GM19240 (cell line): Measurements from ENCODE around the gene PTMS.

Experiments
- DNase-seq: peaks from one replicate; pipeline ENCODE4 v3.0.0; 2011; ENCODE audit warnings: low spot score; ENCODE audit not compliant: insufficient read length

PTMS gene

GRCh38 chr12:6787309-6787708 lies 21.1 kb downstream of the PTMS start:
- no peak for DNase-seq

- DNase-seq = no peak
Measured at GRCh38 chr12:6788972-6789924, 23.1 kb downstream of the PTMS start, which contains the start of gene CD4. CD4 (plus strand) TSS chr12:6789528; CDS start chr12:6800139, 10,611 bp downstream.

GRCh38 chr12:6790496-6791150 lies 24.5 kb downstream of the PTMS start:
- no peak for DNase-seq

DNA sequence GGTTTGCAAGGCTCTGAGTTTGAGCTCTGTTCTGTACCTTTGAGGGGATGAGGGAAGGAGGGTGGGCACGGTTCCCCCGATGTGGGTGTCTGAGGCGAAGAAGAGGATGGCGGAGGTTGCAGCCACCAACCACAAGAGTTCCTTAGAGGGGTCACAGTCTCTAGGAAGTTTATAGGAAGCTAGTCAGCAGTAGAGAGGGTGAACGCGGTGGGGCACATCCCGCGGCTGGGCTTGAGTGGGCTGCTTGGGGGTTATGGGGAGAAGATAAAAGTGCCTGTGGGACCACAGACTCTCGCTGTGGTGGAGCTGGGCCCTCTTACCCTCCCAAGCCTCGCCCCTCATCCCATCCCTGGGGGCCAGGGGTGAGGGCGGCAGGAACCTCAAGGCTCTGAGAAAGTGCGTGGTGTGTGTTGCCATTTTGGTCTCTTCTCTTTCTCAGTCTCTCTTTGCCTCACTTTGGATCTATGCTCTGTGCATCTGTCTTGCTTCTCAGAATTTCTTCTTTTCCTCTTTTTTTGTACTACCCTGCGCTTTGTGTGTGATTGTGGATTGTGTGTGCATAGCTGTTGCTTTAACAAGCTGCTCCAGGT lies 25.9 kb downstream of the PTMS start:
- DNase-seq = no peak

- DNase-seq = no peak
Measured at GRCh38 chr12:6792522-6793201, 26.5 kb downstream of the PTMS start.

DNA sequence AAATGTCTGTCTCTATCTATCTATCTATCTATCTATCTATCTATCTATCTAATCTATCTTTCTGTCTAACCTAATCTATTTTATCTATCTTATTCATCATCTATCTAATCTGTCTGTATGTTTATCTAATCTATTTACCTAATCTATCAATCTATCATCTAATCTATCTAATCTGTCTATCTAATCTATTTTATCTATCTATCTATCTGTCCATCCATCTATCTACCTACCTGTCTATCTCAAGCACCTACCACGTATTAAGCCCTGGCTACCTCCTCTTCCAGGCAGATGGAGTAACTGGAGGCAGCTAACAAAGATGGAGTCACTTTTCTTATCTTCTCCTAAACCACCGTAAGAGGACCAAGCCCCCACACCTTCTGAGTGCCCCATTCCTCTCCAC lies 28.9 kb downstream of the PTMS start:
- DNase-seq = no peak

GRCh38 chr12:6796576-6796975 lies 30.4 kb downstream of the PTMS start:
- DNase-seq = no peak

DNA sequence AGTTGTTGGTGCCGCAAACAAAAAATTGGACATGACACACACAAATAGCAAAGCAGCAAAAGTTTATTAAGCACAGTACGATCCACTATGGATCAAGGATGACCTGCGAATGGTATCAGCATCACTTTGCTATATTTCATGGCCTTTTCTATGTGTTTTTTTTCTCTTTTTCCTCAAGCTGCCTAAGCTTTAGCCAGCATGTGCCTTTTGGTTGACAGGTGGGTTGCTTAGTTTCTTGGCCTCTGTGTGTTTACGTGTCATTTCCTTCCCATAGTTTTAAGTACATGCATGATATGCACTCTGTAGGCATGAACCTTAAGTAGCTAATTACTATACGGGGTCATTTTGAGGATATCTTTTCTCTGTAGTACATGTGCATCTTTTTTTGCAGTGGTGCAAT lies 33.0 kb downstream of the PTMS start:
- DNase-seq = no peak

DNA sequence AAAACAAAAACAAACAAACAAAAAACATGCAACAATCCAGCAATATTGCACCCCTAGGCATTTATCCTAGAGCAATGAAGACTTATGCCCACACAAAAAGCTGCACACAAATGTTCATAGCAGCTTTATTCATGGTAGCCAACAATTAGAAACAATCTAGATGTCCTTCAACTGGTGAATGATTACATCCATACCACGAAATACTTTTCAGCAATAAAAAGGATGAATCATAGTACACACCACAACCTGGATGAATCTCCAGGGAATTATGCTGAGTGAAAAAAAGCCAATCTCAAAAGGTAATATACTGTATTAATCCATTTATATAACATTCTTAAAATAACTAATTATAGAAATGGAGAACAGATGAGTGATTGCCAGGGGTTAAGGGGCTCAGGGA lies 41.0 kb downstream of the PTMS start:
- no peak for DNase-seq

DNA sequence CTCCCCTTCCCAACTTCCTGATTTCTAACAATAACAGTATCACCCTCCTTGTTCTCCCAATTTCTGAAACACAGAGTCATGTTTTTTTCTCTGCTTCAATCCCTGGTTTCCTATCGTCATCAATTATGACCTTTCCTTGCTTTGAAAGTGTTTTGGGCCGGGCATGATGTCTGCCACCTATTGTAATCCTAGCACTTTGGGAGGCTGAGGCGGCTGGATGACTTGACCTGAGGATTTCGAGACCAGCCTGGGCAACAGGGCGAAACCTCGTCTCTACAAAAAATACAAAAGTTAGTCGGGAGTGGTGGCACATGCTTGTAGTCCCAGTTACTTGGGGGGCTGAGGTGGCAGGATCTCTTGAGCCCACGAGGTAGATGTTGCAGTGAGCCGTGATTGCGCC lies 42.9 kb downstream of the PTMS start:
- DNase-seq = no peak

- DNase-seq = no peak
Measured at GRCh38 chr12:6810758-6811157, 44.6 kb downstream of the PTMS start.

DNA sequence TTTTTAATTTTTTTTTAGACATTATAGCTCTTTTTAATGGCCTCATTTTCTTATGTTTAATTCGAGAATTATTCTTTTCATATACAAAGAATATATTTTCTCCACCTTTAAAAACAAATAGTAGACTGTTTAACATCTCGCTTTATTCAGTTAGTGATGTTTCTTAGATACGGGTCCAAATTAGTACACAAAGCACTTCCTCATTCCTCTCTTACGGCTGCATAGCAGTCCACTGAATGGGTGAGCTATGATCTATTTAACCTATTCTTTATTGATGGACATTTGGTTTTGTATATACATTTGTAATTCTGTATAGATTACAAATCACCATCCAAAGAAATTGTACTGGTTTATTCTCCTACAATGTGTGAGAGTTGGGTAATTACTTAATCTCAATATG lies 47.2 kb downstream of the PTMS start:
- DNase-seq = no peak

- DNase-seq = no peak
Measured at GRCh38 chr12:6816598-6816997, 50.4 kb downstream of the PTMS start.

- DNase-seq = no peak
Measured at GRCh38 chr12:6817098-6817497, 50.9 kb downstream of the PTMS start.

- DNase-seq = no peak
Measured at GRCh38 chr12:6817662-6818157, 51.5 kb downstream of the PTMS start.

GRCh38 chr12:6818222-6818621 lies 52.1 kb downstream of the PTMS start:
- no peak for DNase-seq

DNA sequence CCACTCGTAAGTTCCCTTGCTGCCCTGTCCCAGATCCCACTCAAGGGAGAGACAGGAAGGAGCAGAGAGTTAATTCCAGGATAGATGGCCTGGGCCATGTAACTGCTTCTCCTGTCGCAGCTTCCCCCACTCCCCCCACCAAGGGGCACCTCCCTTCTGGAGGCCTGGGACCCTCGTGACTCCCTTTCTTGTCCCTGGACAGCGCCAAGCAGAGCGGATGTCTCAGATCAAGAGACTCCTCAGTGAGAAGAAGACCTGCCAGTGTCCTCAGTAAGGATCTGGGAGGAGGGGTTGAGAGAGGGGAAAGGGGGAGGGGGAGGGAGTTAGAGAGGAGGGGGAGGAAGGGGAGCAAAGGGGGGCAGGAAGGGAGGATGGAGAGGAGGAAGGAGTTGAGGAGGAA lies 52.5 kb downstream of the PTMS start:
- no peak for DNase-seq

DNA sequence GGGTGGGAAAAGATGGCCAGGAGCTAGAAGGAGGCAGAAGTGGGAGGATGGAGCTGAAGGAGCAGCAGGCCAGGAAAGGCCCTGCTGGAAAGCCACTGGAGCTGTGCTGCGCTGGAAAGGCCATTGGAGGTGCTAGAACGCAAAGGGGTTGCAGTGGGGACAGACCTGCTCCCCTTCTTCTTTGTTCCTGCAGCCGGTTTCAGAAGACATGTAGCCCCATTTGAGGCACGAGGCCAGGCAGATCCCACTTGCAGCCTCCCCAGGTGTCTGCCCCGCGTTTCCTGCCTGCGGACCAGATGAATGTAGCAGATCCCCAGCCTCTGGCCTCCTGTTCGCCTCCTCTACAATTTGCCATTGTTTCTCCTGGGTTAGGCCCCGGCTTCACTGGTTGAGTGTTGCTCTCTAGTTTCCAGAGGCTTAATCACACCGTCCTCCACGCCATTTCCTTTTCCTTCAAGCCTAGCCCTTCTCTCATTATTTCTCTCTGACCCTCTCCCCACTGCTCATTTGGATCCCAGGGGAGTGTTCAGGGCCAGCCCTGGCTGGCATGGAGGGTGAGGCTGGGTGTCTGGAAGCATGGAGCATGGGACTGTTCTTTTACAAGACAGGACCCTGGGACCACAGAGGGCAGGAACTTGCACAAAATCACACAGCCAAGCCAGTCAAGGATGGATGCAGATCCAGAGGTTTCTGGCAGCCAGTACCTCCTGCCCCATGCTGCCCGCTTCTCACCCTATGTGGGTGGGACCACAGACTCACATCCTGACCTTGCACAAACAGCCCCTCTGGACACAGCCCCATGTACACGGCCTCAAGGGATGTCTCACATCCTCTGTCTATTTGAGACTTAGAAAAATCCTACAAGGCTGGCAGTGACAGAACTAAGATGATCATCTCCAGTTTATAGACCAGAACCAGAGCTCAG lies 53.2 kb downstream of the PTMS start:
- no peak for DNase-seq

DNA sequence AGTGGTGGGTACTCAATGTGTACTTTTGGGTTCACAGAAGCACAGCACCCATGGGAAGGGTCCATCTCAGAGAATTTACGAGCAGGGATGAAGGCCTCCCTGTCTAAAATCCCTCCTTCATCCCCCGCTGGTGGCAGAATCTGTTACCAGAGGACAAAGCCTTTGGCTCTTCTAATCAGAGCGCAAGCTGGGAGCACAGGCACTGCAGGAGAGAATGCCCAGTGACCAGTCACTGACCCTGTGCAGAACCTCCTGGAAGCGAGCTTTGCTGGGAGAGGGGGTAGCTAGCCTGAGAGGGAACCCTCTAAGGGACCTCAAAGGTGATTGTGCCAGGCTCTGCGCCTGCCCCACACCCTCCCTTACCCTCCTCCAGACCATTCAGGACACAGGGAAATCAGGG lies 54.0 kb downstream of the PTMS start:
- DNase-seq = no peak
